Forelimb muscle (tissue), 1 donor: ENCODE measurements around the gene FAAH. TPM values are rescaled to one million over a fixed set of nuclear protein-coding genes. Genes with fewer than 3 reads are reported as not detected.

Experiments
- DNase-seq: peaks from one replicate; pipeline ENCODE4 v3.0.0-alpha.2; 2013; ENCODE audit warnings: low read depth
- polyA plus RNA-seq: library from polyadenylated mRNA; unstranded; fragments of 120-200 nt; gene quantifications from one replicate; pipeline ENCODE4 v1.2.1, GENCODE V29; 2013; ENCODE audit not compliant: insufficient read length

Gene FAAH
- polyA plus RNA-seq, 1 donor, result 20.1 TPM

GRCh38 chr1:46449223-46450159 is 55.4 kb downstream of the FAAH start:
- no peak for DNase-seq

DNA sequence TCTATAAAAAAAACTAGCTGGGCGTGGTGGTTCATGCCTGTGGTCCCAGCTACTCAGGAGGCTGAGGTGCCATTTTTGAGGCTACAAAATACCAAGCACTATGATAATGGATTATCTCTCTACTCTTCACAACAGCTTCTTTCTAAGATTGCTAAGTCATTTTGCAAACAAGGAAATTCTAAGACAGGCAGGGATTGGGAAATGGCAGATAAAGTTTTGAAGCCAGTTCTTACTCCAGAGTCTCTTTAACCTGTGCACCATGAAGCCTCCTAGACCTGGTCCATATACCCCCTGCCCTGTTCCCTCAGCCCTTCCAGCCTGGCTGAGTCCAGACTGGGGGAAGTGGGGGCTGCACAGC is 56.0 kb downstream of the FAAH start:
- no peak for DNase-seq

- no peak for DNase-seq
Measured at GRCh38 chr1:46451948-46452930, 58.1 kb downstream of the FAAH start.

- DNase-seq, result no peak
Measured at GRCh38 chr1:46452931-46453325, 58.8 kb downstream of the FAAH start.

- DNase-seq, result no peak
Measured at GRCh38 chr1:46453449-46453848, 59.3 kb downstream of the FAAH start.

DNA sequence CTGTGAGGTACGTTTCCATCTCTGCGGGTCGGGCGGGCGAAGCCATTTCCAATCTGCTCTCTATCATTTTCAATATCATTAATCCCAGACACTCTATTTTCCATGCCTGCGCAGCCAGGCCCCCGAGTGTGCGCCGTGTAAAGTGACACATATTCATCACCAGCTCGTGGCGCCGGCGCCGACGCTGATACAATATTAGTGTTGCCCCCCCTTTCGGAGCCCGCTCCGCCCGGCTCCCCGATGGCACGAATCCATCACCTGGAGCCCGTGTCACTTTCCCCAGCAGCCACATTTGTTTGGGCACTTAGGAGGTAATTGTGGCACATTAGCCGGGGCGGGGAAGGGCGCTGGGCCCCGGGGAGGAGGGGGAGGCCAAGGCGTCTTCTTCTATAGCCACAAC is 61.8 kb downstream of the FAAH start:
- DNase-seq, result no peak

DNA sequence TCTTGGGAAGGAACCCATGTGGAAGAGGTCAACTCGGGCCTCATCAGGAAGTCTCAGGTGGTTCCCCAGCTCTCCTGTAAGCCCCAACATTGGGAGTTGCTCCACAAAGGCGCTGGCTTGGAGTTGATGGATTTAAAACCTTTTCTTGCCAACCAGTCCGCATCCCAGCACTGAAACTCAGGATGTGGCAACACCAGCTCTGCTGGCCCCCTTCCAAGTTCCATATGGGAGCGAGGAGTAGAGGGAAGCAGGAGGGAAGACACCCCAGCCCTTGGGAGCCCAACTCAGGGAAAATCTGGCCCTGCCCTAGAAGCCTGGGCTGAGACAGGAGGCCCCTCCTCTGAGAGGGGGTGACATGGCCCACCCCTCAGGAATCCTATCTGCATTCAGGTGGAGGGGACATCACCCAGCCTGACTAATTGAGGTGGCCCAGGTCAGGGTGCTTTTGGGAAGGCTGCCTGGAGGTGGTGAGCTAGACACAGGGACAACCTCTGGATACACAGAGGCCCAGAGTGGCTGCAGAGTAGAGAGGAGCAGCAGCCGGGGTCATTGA is 62.4 kb downstream of the FAAH start:
- DNase-seq, result no peak

DNA sequence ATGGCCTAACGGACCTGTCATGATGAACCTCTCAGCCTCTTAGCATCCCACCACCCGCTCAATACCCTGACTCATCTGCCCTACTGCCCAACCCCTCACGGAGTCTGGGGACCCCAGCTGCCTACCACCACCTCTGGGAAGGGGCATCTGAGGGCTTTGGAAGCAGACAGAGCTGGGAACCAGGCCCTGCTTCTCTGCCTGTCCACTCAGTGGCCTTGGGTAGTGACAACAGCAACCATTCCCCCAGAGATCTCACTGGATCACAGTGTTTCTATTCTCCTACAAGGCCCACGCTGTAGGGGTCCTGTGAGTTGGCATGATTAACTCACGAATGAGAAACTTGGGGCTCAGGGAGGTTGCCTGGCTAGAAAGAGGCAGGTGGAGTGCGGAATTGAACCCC is 63.1 kb downstream of the FAAH start:
- no peak for DNase-seq

DNA sequence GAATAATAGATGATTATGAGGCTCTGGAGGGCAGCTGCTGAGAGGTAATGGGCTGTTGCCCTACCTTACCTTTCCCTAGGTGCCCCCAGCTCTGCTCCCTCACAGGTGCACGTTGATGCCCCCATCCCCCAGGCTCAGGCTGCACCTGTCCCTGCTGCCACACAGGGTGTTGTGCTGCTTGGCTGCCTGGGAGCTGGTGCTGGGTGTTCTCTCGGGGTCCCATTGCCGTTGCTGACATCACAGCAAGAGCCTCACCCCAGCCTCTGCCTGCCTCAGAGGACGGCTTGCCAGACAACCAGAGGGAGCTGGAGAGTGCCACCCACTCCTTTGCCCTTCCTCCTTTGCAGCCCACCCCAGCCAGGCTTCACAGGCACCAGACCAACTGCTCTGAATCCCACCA is 64.1 kb downstream of the FAAH start:
- DNase-seq, result no peak

- DNase-seq, result no peak
Measured at GRCh38 chr1:46458846-46459245, 64.7 kb downstream of the FAAH start.

- no peak for DNase-seq
Measured at GRCh38 chr1:46459315-46459714, 65.2 kb downstream of the FAAH start.

DNA sequence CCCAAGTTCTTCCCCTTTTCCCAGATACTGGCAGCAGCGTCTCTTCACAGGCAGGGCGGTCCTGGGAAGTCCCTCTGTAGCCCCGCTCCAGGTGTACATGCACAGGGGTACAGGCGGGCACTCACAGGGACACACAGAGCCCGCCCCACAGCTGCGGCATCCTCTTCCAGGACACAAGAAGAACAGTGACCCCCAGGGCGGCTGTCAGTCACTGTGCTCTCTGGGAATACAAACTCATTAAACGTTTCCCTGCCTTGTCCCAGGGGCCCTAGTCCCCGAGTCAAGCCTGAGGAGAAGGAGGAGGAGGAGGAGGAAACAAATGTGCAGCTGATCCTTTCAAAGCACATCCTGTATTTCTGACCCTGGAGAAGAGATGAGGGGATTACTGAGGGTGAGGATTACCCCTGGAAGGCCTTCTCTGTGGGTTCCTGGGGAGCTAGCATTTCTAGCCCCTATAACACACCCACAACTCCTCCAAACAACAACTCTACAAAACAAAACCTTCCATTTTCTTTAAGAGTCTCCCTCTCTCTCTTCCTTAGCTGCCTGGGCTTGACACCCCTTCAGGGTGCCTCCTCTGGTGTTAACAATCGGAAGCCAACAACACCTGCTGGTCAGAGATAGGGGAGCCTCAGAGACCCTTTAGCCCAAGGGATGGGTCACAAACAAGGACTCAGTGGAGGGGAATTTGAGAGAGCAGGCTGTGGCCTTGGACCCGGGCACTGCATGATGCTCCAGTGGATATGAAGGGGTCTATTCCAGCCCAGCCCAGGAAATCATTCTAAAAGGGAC is 67.1 kb downstream of the FAAH start:
- DNase-seq, result no peak

DNA sequence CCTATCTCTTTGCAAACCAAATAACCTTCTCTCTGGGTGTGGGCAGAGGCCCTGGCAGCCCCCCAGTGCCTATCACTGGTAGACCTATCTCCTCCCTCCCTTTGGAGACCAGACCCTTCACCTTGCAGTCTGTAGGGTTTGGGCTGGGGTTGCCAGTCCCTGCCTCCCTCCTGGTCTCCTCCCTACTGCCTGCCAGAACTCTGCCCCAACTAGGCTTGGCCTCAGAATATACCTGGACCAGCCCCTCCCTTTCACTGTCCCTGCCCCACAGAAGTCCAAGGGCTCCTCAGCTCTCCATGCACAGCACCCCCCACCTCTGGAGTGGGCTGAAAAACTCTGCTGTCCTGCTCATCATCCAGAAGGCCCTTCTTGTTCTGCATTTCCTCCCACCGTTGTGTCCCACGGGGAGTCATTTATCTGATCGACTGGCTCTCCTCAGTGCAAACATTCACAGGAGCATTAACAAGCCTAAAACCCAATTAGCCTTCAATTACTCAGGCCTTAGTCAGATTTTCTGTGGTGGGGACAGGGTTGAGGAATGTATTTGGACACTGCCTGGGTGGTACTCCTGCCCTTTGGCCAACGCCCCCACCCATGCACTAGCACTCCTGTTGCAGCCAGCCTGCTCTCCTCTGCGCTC is 67.8 kb downstream of the FAAH start:
- no peak for DNase-seq

Other genes starting within 250 kb of the FAAH start
- gene TSPAN1, start 219.2 kb upstream of the FAAH start, polyA plus RNA-seq, result 0.54 TPM
- not detected for gene P3R3URF, start 217.8 kb upstream of the FAAH start, polyA plus RNA-seq
- gene POMGNT1, start 195.9 kb upstream of the FAAH start, polyA plus RNA-seq, result 47.8 TPM
- gene LURAP1, start 191.0 kb upstream of the FAAH start, polyA plus RNA-seq, result 1.1 TPM
- 5.5 TPM for gene RAD54L, start 146.6 kb upstream of the FAAH start, polyA plus RNA-seq
- gene LRRC41, start 90.7 kb upstream of the FAAH start, polyA plus RNA-seq, result 58.3 TPM
- 291 TPM for gene UQCRH, start 90.6 kb upstream of the FAAH start, polyA plus RNA-seq
- gene NSUN4, start 53.5 kb upstream of the FAAH start, polyA plus RNA-seq, result 14.3 TPM
- gene DMBX1, start 95.5 kb downstream of the FAAH start, polyA plus RNA-seq, result not detected
- gene KNCN, start 157.3 kb downstream of the FAAH start, polyA plus RNA-seq, result 0.10 TPM
- gene MKNK1, start 210.0 kb downstream of the FAAH start, polyA plus RNA-seq, result 30.3 TPM
- 12.0 TPM for gene MOB3C, start 222.5 kb downstream of the FAAH start, polyA plus RNA-seq